ENCODE results near the gene ABCB11. TPM values are rescaled to one million over a fixed set of nuclear protein-coding genes. Genes with fewer than 3 reads are reported as not detected.

ABCB11 gene
- total and polyA plus RNA-seq, 2 of the 4 experiments (the other 2 are of a cell fraction) = not detected

- Histone ChIP-seq H3K36me3 (ENCODE audit: control insufficient read depth, insufficient read depth, low read length) (no peaks in the 10 kb centered on the region), H3K4me3 (ENCODE audit: insufficient read depth, low read depth, low read length) (no peak overlapping the region), H2BK120ac (ENCODE audit: low read depth, low read length) (no peak overlapping the region), H2BK15ac (ENCODE audit: low read depth, low read length) (no peak overlapping the region), H2AK9ac (replicated peaks; ENCODE audit: low read depth, low read length, poor library complexity) (no peak overlapping the region), H3K4ac (ENCODE audit: low read depth, low read length) (no peak overlapping the region), H3K56ac (ENCODE audit: extremely low read depth, insufficient read depth, low read length) (no peak overlapping the region), H2BK20ac (ENCODE audit: low read depth, low read length) (no peak overlapping the region), H4K20me1 (ENCODE audit: insufficient read depth, low read length) (no peaks in the 10 kb centered on the region), H2BK5ac (ENCODE audit: low read depth, low read length, poor library complexity, severe bottlenecking) (no peak overlapping the region), H2AK5ac (ENCODE audit: low read depth, low read length) (no peak overlapping the region), H3K4me1 (ENCODE audit: control insufficient read depth, insufficient read depth, low read length) (no peaks in the 10 kb centered on the region), H3K27ac (ENCODE audit: insufficient read depth, low read length) (no peak overlapping the region), H3K9me3 (ENCODE audit: control insufficient read depth, insufficient read depth, low read length) (no peaks in the 10 kb centered on the region; the same call in 1 of the 2 replicates), H3K9ac (ENCODE audit: low read depth, low read length) (no peak overlapping the region), H3K23ac (ENCODE audit: low read depth, low read length) (no peak overlapping the region), H3K9me1 (ENCODE audit: insufficient read depth, low read length) (no peaks in the 10 kb centered on the region), H4K5ac (ENCODE audit: low read depth, low read length) (no peak overlapping the region), H2AFZ (replicated peaks; ENCODE audit: low read length, poor library complexity) (no peak overlapping the region), H3K4me2 (ENCODE audit: low read depth, low read length) (no peak overlapping the region), H4K91ac (ENCODE audit: insufficient read depth, low read depth, low read length) (no peak overlapping the region), H3K79me1 (ENCODE audit: low read depth in 1 of 2, low read length in 2 of 2) (no peaks in the 10 kb centered on the region), H3K27me3 (ENCODE audit: control insufficient read depth, insufficient read depth, low read length) (no peaks in the 10 kb centered on the region), H4K8ac (ENCODE audit: low read depth in 2 of 2, low read length in 2 of 2) (no peak overlapping the region), H3K14ac (replicated peaks; ENCODE audit: low read depth, low read length) (no peak overlapping the region), H3K18ac (ENCODE audit: low read depth, low read length) (no peak overlapping the region)
- CTCF ChIA-PET = no interaction called here
- BruUV-seq (replicated peaks) = no TSS peak
- POLR2A ChIA-PET (ENCODE audit: unreplicated experiment) = no interaction called here
- ATAC-seq (ENCODE audit: low read depth) (no peak), DNase-seq (no peak)
- TF ChIP-seq, protein P1, sequence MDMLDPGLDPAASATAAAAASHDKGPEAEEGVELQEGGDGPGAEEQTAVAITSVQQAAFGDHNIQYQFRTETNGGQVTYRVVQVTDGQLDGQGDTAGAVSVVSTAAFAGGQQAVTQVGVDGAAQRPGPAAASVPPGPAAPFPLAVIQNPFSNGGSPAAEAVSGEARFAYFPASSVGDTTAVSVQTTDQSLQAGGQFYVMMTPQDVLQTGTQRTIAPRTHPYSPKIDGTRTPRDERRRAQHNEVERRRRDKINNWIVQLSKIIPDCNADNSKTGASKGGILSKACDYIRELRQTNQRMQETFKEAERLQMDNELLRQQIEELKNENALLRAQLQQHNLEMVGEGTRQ (IDR thresholded peaks at IDR 0.05; ENCODE audit: low read depth, low read length) = no peak
- TF ChIP-seq POLR2A (IDR thresholded peaks at IDR 0.05; ENCODE audit: low read depth, low read length) = no peak
- no peak for TF ChIP-seq MAFK (IDR thresholded peaks at IDR 0.05; ENCODE audit: low read depth, low read length)
- no peak for TF ChIP-seq FOS (IDR thresholded peaks at IDR 0.05; ENCODE audit: low read depth, low read length)
- TF ChIP-seq RCOR1 (IDR thresholded peaks at IDR 0.05; ENCODE audit: insufficient replicate concordance, low read length) = no peak
- no peak for TF ChIP-seq BHLHE40 (IDR thresholded peaks at IDR 0.05; ENCODE audit: low read depth, low read length)
- TF ChIP-seq ELK1 (IDR thresholded peaks at IDR 0.05; ENCODE audit: borderline replicate concordance, low read depth, low read length) = no peak
- TF ChIP-seq, protein P2, sequence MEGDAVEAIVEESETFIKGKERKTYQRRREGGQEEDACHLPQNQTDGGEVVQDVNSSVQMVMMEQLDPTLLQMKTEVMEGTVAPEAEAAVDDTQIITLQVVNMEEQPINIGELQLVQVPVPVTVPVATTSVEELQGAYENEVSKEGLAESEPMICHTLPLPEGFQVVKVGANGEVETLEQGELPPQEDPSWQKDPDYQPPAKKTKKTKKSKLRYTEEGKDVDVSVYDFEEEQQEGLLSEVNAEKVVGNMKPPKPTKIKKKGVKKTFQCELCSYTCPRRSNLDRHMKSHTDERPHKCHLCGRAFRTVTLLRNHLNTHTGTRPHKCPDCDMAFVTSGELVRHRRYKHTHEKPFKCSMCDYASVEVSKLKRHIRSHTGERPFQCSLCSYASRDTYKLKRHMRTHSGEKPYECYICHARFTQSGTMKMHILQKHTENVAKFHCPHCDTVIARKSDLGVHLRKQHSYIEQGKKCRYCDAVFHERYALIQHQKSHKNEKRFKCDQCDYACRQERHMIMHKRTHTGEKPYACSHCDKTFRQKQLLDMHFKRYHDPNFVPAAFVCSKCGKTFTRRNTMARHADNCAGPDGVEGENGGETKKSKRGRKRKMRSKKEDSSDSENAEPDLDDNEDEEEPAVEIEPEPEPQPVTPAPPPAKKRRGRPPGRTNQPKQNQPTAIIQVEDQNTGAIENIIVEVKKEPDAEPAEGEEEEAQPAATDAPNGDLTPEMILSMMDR (conservative IDR thresholded peaks at IDR 0.05; ENCODE audit: low read depth, low read length) = no peak
- WGBS, 2 experiments (ENCODE audit: extremely low coverage in 2 of 2, insufficient read length in 1 of 2) = no CpG with 5 or more reads among the region's 4 CpGs
- intact Hi-C loops (cut with micrococcal nuclease) (no loop called here), dilution Hi-C loops (cut with HindIII; ENCODE audit: low sequenced_read_pairs, unreplicated experiment) (no loop called here), in situ Hi-C loops (cut with MboI; ENCODE audit: low sequenced_read_pairs) (no loop called here)
Measured at GRCh38 chr2:169036736-169037440, 5.8 kb upstream of the ABCB11 start.

All from IMR-90 (cell line).